ENCODE measurements around the gene MPPED1.

MPPED1 gene

GRCh38 chr22:43392385-43392989 lies 19.3 kb upstream of the MPPED1 start:
- DNase-seq (ENCODE audit: low spot score), result no peak

GRCh38 chr22:43393132-43393843 lies 18.5 kb upstream of the MPPED1 start:
- DNase-seq (ENCODE audit: low spot score), result no peak

- DNase-seq (ENCODE audit: low spot score), result no peak
Measured at GRCh38 chr22:43393844-43394474, 17.9 kb upstream of the MPPED1 start.

GRCh38 chr22:43395086-43395695 lies 16.6 kb upstream of the MPPED1 start:
- no peak for DNase-seq (ENCODE audit: low spot score)

- DNase-seq (ENCODE audit: low spot score), result no peak
Measured at GRCh38 chr22:43396321-43396933, 15.4 kb upstream of the MPPED1 start.

- DNase-seq (ENCODE audit: low spot score), result no peak
Measured at GRCh38 chr22:43396934-43397457, 14.8 kb upstream of the MPPED1 start.

GRCh38 chr22:43397766-43398165 lies 14.0 kb upstream of the MPPED1 start:
- no peak for DNase-seq (ENCODE audit: low spot score)

- DNase-seq (ENCODE audit: low spot score), result no peak
Measured at GRCh38 chr22:43398246-43398645, 13.6 kb upstream of the MPPED1 start.

GRCh38 chr22:43398910-43399309 lies 12.9 kb upstream of the MPPED1 start:
- no peak for DNase-seq (ENCODE audit: low spot score)

GRCh38 chr22:43399338-43399979 lies 12.4 kb upstream of the MPPED1 start:
- peak; percentile 68 for DNase-seq (ENCODE audit: low spot score)

GRCh38 chr22:43399980-43400358 lies 11.8 kb upstream of the MPPED1 start:
- DNase-seq (ENCODE audit: low spot score), result no peak

- DNase-seq (ENCODE audit: low spot score), result no peak
Measured at GRCh38 chr22:43400449-43400848, 11.4 kb upstream of the MPPED1 start.

GRCh38 chr22:43401233-43401632 lies 10.6 kb upstream of the MPPED1 start:
- no peak for DNase-seq (ENCODE audit: low spot score)

- DNase-seq (ENCODE audit: low spot score), result no peak
Measured at GRCh38 chr22:43401661-43402060, 10.2 kb upstream of the MPPED1 start.

- DNase-seq (ENCODE audit: low spot score), result no peak
Measured at GRCh38 chr22:43402128-43402527, 9.7 kb upstream of the MPPED1 start.

- no peak for DNase-seq (ENCODE audit: low spot score)
Measured at GRCh38 chr22:43404673-43405385, 7.0 kb upstream of the MPPED1 start.

- DNase-seq (ENCODE audit: low spot score), result no peak
Measured at GRCh38 chr22:43406186-43406790, 5.5 kb upstream of the MPPED1 start.

GRCh38 chr22:43407591-43407990 lies 4.2 kb upstream of the MPPED1 start:
- DNase-seq (ENCODE audit: low spot score), result no peak

- no peak for DNase-seq (ENCODE audit: low spot score)
Measured at GRCh38 chr22:43408009-43408408, 3.8 kb upstream of the MPPED1 start.

GRCh38 chr22:43409046-43409445 lies 2.8 kb upstream of the MPPED1 start:
- no peak for DNase-seq (ENCODE audit: low spot score)

- no peak for DNase-seq (ENCODE audit: low spot score)
Measured at GRCh38 chr22:43409800-43410199, 2.0 kb upstream of the MPPED1 start.
